Amygdala (tissue), 56 donors: ENCODE measurements around the gene NR4A3.

Experiments used
- DNase-seq, 56 donors: peaks; one replicate each; lab custom pipeline; 2025; lab: John Stamatoyannopoulos, UW

NR4A3 gene

GRCh38 chr9:99867536-99867935 is 45.9 kb downstream of the NR4A3 start:
- DNase-seq = no peak

GRCh38 chr9:99867968-99868367 is 46.3 kb downstream of the NR4A3 start:
- no peak for DNase-seq

GRCh38 chr9:99868845-99869244 is 47.2 kb downstream of the NR4A3 start:
- no peak for DNase-seq

GRCh38 chr9:99870126-99870525 is 48.4 kb downstream of the NR4A3 start:
- no peak for DNase-seq

GRCh38 chr9:99873531-99873930 is 51.8 kb downstream of the NR4A3 start:
- no peak for DNase-seq

GRCh38 chr9:99873943-99874584 is 52.4 kb downstream of the NR4A3 start:
- no peak for DNase-seq

GRCh38 chr9:99876190-99876589 is 54.5 kb downstream of the NR4A3 start:
- DNase-seq = no peak

GRCh38 chr9:99878651-99879050 is 57.0 kb downstream of the NR4A3 start:
- DNase-seq = no peak

- DNase-seq = no peak
These were observed 60.1 kb downstream of the NR4A3 start for GRCh38 chr9:99881769-99882168.

GRCh38 chr9:99885747-99886146 is 64.1 kb downstream of the NR4A3 start:
- no peak for DNase-seq

- no peak for DNase-seq
These were observed 67.4 kb downstream of the NR4A3 start for GRCh38 chr9:99889120-99889519.

GRCh38 chr9:99894826-99895225 is 73.1 kb downstream of the NR4A3 start:
- no peak for DNase-seq

GRCh38 chr9:99895510-99895909 is 73.8 kb downstream of the NR4A3 start:
- DNase-seq = no peak

- DNase-seq = no peak
These were observed 74.4 kb downstream of the NR4A3 start for GRCh38 chr9:99896119-99896518.

GRCh38 chr9:99903393-99903792 is 81.7 kb downstream of the NR4A3 start:
- no peak for DNase-seq

GRCh38 chr9:99905833-99906402 is 84.2 kb downstream of the NR4A3 start:
- peak in 4 of 56 donors; percentile 3 to 30 (median 24) for DNase-seq

GRCh38 chr9:99906403-99907207 is 84.9 kb downstream of the NR4A3 start, which contains the start of gene STX17:
STX17 (plus strand) TSS chr9:99906654; CDS start chr9:99915240, 8,586 bp downstream.
- peak in 54 of 56 donors; percentile 7 to 85 (median 65) for DNase-seq

- DNase-seq = peak in 2 of 56 donors; percentile 27 to 42
These were observed 85.5 kb downstream of the NR4A3 start for GRCh38 chr9:99907208-99907532.

- no peak for DNase-seq
These were observed 89.9 kb downstream of the NR4A3 start for GRCh38 chr9:99911600-99911999.
